HUES64 (cell line): ENCODE data around the gene CCDC92.

Experiments used
- H3K27ac ChIP-seq: 2 replicates; pipeline ENCODE4 v1.7.0; 2013; ENCODE audit warnings: low read depth, low read length, inconsistent platforms
- H3K27me3 ChIP-seq: 2 replicates; pipeline ENCODE4 v1.6.1; 2013; ENCODE audit warnings: mild to moderate bottlenecking, low read length; ENCODE audit not compliant: insufficient read depth
- H3K36me3 ChIP-seq: 2 replicates; pipeline ENCODE4 v1.6.1; 2013; ENCODE audit warnings: mild to moderate bottlenecking, low read length; ENCODE audit not compliant: insufficient read depth
- H3K4me1 ChIP-seq: 2 replicates; pipeline ENCODE4 v1.6.1; 2013; ENCODE audit warnings: mild to moderate bottlenecking, low read length, moderate library complexity; ENCODE audit not compliant: insufficient read depth
- H3K4me3 ChIP-seq: 2 replicates; pipeline ENCODE4 v1.5.1; 2013; ENCODE audit warnings: mild to moderate bottlenecking, low read length, moderate library complexity
- H3K9ac ChIP-seq: 2 replicates; pipeline ENCODE4 v1.6.1; 2013; ENCODE audit warnings: mild to moderate bottlenecking, low read depth, low read length
- H3K9me3 ChIP-seq: 2 replicates; pipeline ENCODE4 v1.6.1; 2013; ENCODE audit warnings: low read depth, low read length; ENCODE audit not compliant: insufficient read depth
- WGBS: fragments of 150-250, 120-280 bp; methylation state at CpG from one replicate; pipeline ENCODE4 v1.1.7; 2013; ENCODE audit warnings: missing lambda C conversion rate; 5-methylcytosine and 5-hydroxymethylcytosine counted together

Gene CCDC92

GRCh38 chr12:124010687-124011086, 38.1 kb upstream of the CCDC92 start:
- H3K9ac ChIP-seq = no peak overlapping the region
- peaks cover 38% of the 10 kb centered on the region for H3K36me3 ChIP-seq
- no peak overlapping the region for H3K4me3 ChIP-seq
- peaks cover 10% of the 10 kb centered on the region; the same call in 1 of the 2 replicates for H3K4me1 ChIP-seq
- H3K27ac ChIP-seq = no peak overlapping the region
- no peaks in the 10 kb centered on the region for H3K9me3 ChIP-seq
- WGBS = 88% methylated on average over 3 of the region's 3 CpGs
- H3K27me3 ChIP-seq = no peaks in the 10 kb centered on the region

GRCh38 chr12:124009781-124010180, 37.1 kb upstream of the CCDC92 start:
- Histone ChIP-seq H3K27ac (no peak overlapping the region), H3K9ac (no peak overlapping the region), H3K27me3 (no peaks in the 10 kb centered on the region), H3K9me3 (no peaks in the 10 kb centered on the region), H3K4me1 (peaks cover 10% of the 10 kb centered on the region; the same call in 1 of the 2 replicates), H3K4me3 (no peak overlapping the region), H3K36me3 (peaks cover 38% of the 10 kb centered on the region)
- 95% methylated on average over 4 of the region's 6 CpGs for WGBS

DNA sequence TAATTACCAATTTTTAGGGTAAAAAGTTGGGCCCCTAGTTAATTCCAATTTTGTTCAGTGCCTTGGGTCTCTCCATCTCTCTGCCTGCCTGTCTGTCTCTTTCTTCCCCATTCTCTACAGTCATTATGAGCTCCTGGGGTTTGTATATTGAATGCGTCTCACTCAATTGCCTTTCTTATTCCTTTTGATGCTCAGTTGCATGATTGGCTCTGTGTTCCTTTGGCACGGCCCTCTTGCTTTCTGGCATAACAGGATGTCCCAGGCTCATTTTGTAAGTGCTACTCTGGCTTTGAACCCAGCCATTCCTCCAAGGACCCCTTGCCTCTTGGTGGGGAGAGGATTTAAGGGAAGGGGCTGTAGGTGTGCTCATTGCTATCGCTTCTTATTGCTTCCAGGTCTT, 36.0 kb upstream of the CCDC92 start:
- Histone ChIP-seq H3K27me3 (no peaks in the 10 kb centered on the region), H3K9ac (no peak overlapping the region), H3K4me1 (peaks cover 10% of the 10 kb centered on the region; the same call in 1 of the 2 replicates), H3K9me3 (no peaks in the 10 kb centered on the region), H3K27ac (no peak overlapping the region), H3K4me3 (no peak overlapping the region), H3K36me3 (peaks cover 42% of the 10 kb centered on the region)
- WGBS = 91% methylated on average over 3 of the region's 3 CpGs

DNA sequence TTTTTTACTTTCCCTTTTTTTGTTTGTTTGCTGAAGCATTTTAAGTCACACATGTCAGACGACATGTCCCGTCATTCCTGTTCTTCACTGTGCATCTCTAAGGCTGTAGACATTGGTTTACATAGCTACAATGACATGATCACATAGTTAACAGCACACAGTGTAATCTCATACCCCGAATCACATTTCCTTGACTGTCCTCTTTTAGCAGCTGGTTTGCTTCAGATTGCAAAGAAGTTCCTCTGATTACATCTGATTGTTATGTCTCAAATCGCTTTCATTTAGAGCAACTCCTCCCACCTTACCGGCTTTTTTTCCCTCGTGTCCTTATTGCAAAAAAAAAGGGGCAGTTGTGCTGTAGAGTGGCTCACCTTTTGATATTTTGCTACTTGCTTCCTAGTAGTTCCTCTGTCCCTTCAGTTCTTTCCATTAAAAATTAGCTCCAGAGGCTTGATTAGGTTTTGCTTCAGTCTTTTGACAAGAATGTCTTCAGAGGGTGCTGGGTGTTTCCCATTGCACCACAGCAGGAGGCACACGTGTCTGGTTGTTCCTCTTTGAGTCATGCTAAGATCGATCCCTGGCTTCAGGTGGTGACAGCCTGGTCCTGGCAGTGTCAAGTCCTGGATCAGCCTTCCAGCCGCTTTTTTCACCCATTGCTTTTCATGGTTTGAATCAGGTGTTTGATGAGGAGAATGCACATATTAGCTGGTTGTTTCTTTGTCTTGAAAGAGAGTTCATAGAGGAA, 35.4 kb upstream of the CCDC92 start:
- no peak overlapping the region for H3K27ac ChIP-seq
- peaks cover 36% of the 10 kb centered on the region for H3K36me3 ChIP-seq
- no peak overlapping the region for H3K9ac ChIP-seq
- H3K27me3 ChIP-seq = no peaks in the 10 kb centered on the region
- no peaks in the 10 kb centered on the region for H3K9me3 ChIP-seq
- peaks cover 10% of the 10 kb centered on the region; the same call in 1 of the 2 replicates for H3K4me1 ChIP-seq
- 82% methylated on average over 9 of the region's 9 CpGs for WGBS
- H3K4me3 ChIP-seq = no peak overlapping the region

DNA sequence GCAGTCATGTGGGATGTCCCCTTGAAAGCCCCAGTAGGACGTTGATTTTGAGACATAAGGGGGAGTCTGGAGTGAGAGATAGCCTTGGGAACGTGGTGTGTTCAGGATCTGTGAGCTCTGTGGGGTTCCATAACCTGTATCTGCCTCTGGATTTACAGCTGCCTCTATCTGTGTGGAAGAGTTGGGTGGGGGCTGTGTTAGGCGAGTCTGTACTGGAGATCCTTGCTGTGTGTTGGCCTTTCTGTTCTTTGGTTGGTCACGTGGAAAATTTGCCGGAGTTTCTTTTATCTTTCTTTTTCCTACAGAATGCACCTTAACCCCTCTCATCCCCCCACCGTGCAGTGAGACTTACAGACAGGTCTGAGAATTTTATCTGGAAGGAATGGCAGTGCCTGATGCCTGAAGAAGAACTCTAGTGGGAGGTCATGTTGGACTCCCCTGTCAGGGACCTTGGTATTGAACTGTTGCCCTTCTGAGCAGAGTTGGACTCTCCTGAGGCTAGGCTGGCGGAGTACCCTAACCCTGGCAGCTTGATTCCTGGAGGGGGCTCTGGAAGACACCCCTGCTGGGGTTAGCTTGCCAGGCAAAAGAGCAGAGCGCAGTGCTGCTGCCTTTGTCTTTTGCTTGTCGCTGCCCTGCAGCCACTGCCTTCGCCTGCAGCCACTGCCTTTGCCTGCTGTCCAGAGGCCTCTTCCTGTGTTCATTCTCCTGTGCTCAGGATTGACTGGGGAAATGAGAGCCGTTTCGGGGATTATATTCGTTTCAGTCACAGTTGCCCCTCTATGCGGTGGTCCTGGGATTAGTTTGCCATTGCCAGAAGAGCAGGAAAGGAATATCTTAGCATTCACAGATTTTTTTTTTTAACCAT, 34.4 kb upstream of the CCDC92 start:
- Histone ChIP-seq H3K9ac (no peak overlapping the region), H3K27ac (no peak overlapping the region)
- WGBS = 85% methylated on average over 14 of the region's 14 CpGs

GRCh38 chr12:124006085-124006845, 33.6 kb upstream of the CCDC92 start:
- Histone ChIP-seq H3K27me3 (no peaks in the 10 kb centered on the region), H3K27ac (no peak overlapping the region), H3K9ac (no peak overlapping the region), H3K9me3 (no peaks in the 10 kb centered on the region), H3K4me1 (peaks cover 10% of the 10 kb centered on the region; the same call in 1 of the 2 replicates), H3K4me3 (no peak overlapping the region), H3K36me3 (peaks cover 25% of the 10 kb centered on the region; the same call in 1 of the 2 replicates)
- WGBS = 91% methylated on average over 11 of the region's 11 CpGs

More for the DNA sequence above, 34.4 kb upstream of the CCDC92 start:
- Histone ChIP-seq H3K9me3 (no peaks in the 10 kb centered on the region), H3K36me3 (peaks cover 27% of the 10 kb centered on the region), H3K4me1 (peaks cover 10% of the 10 kb centered on the region; the same call in 1 of the 2 replicates), H3K4me3 (no peak overlapping the region), H3K27me3 (no peaks in the 10 kb centered on the region)

GRCh38 chr12:124004233-124004875, 31.7 kb upstream of the CCDC92 start:
- H3K27me3 ChIP-seq = no peaks in the 10 kb centered on the region
- 98% methylated on average over 9 of the region's 9 CpGs for WGBS
- peaks cover 10% of the 10 kb centered on the region; the same call in 1 of the 2 replicates for H3K4me1 ChIP-seq

DNA sequence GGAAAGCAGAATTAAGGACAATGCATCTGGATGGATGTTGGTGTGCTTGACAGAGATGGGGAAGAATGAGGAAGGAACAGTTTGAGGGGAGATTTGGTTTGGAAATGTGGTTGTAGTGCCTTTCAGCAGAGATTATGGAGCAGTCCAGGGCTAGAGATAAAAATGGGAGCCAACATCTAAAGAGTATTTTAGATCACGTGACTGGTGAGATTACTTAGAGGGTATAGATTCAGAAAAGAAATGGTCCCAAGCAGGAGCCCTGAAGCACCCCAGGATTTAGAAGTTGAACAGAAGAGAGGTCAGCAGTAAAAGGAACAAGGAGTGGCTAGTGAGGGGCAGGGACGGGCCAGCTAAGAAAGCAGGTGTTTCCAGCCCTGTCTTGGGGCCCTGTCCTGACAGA, 30.0 kb upstream of the CCDC92 start:
- peaks cover 23% of the 10 kb centered on the region; the same call in 1 of the 2 replicates for H3K36me3 ChIP-seq
- H3K4me3 ChIP-seq = no peak overlapping the region
- peaks cover 2% of the 10 kb centered on the region; the same call in 1 of the 2 replicates for H3K4me1 ChIP-seq
- 92% methylated on average over 2 of the region's 2 CpGs for WGBS
- H3K9me3 ChIP-seq = no peaks in the 10 kb centered on the region
- no peaks in the 10 kb centered on the region for H3K27me3 ChIP-seq
- H3K27ac ChIP-seq = no peak overlapping the region
- H3K9ac ChIP-seq = no peak overlapping the region

More at GRCh38 chr12:124004233-124004875, 31.7 kb upstream of the CCDC92 start:
- H3K4me3 ChIP-seq = no peak overlapping the region
- H3K9ac ChIP-seq = no peak overlapping the region
- no peak overlapping the region for H3K27ac ChIP-seq
- H3K36me3 ChIP-seq = peaks cover 17% of the 10 kb centered on the region; the same call in 1 of the 2 replicates
- H3K9me3 ChIP-seq = no peaks in the 10 kb centered on the region

- Histone ChIP-seq H3K4me3 (no peak overlapping the region), H3K4me1 (peaks cover under 1% of the 10 kb centered on the region; the same call in 1 of the 2 replicates), H3K9me3 (no peaks in the 10 kb centered on the region), H3K36me3 (peaks cover 23% of the 10 kb centered on the region; the same call in 1 of the 2 replicates), H3K27ac (no peak overlapping the region), H3K27me3 (no peaks in the 10 kb centered on the region), H3K9ac (no peak overlapping the region)
- WGBS = 95% methylated on average over 6 of the region's 6 CpGs
Measured at GRCh38 chr12:124002021-124002644, 29.5 kb upstream of the CCDC92 start.

- Histone ChIP-seq H3K9me3 (no peaks in the 10 kb centered on the region), H3K36me3 (peaks cover 23% of the 10 kb centered on the region; the same call in 1 of the 2 replicates), H3K27ac (no peak overlapping the region), H3K4me1 (peaks cover 6% of the 10 kb centered on the region; the same call in 1 of the 2 replicates), H3K9ac (no peak overlapping the region), H3K4me3 (no peak overlapping the region), H3K27me3 (no peaks in the 10 kb centered on the region)
- WGBS = 92% methylated on average over 7 of the region's 7 CpGs
Measured at GRCh38 chr12:124001343-124001742, 28.7 kb upstream of the CCDC92 start.
